AG04449 (cell line): ENCODE measurements around the gene NSUN3.

ENCODE experiments used
- CTCF ChIA-PET: fragments of 350-600 bp; formaldehyde crosslinking; extraction: SDS; loops from one replicate; lab custom pipeline; 2021; ENCODE audit warnings: antibody characterized with exemption; lab: Yijun Ruan, JAX
- POLR2A ChIA-PET: fragments of 400-600, 350-600 bp; formaldehyde crosslinking; extraction: SDS; loops from one replicate; lab custom pipeline; 2020; ENCODE audit warnings: antibody characterized with exemption, inconsistent platforms; lab: Yijun Ruan, JAX
- DNase-seq: peaks from one replicate; pipeline ENCODE4 v3.0.0-alpha.2; 2010; ENCODE audit warnings: low read depth, low spot score
- H3K4me3 ChIP-seq: 2 replicates; pipeline ENCODE4 v1.5.1; 2011; ENCODE audit warnings: low read depth, mild to moderate bottlenecking, control low read depth, low read length
- TF ChIP-seq, protein P1 (sequence below): IDR thresholded peaks from one replicate; pipeline ENCODE4 v1.5.1; 2011; ENCODE audit warnings: mild to moderate bottlenecking, moderate library complexity, low read length, control low read depth, inconsistent platforms; ENCODE audit not compliant: insufficient read depth; ENCODE audit errors: missing control alignments

NSUN3 gene

DNA sequence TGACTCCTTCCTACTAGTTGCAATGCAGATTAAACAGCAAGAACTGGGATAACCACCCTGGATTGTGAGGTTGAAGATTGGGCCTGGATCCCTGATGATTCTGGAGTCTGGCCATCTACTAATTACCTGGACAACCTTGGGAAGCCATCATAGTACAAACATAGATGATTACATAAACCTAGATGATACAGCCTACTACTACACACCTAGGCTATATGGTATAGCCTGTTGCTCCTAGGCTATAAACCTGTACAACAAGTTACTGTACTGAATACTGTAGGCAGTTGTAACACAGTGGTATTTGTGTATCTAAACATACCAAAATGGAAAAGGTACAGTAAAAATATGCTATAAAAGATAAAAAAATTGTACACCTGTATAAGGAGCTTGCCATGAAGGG, 48.0 kb downstream of the NSUN3 start:
- TF ChIP-seq, protein P1, sequence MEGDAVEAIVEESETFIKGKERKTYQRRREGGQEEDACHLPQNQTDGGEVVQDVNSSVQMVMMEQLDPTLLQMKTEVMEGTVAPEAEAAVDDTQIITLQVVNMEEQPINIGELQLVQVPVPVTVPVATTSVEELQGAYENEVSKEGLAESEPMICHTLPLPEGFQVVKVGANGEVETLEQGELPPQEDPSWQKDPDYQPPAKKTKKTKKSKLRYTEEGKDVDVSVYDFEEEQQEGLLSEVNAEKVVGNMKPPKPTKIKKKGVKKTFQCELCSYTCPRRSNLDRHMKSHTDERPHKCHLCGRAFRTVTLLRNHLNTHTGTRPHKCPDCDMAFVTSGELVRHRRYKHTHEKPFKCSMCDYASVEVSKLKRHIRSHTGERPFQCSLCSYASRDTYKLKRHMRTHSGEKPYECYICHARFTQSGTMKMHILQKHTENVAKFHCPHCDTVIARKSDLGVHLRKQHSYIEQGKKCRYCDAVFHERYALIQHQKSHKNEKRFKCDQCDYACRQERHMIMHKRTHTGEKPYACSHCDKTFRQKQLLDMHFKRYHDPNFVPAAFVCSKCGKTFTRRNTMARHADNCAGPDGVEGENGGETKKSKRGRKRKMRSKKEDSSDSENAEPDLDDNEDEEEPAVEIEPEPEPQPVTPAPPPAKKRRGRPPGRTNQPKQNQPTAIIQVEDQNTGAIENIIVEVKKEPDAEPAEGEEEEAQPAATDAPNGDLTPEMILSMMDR = no peak
- no peak for DNase-seq
- CTCF ChIA-PET = interaction anchor here (1.0 kb wide), 1 partner anchor 9 kb away, joined by 3 read pairs; no protein-coding TSS in a partner anchor
- POLR2A ChIA-PET = no interaction called here
- no peak overlapping the region for H3K4me3 ChIP-seq

DNA sequence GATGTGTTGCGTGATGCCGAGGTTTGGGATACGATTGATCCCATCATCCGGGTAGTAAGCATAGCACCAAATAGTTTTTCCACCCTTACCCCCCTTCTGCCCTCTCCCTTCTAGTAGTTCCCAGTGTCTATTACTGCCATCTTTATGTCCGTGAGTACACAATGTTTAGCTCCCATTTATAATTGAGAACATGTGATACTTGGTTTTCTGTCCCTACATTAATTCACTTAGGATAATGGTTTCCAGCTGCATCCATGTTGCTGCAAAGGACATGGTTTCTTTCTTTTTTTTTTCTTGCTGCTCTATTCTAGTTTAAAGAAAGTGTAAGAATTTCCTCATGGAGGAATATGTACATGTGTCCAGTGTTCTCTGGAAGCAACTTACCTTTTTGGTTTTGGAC, 51.8 kb downstream of the NSUN3 start:
- H3K4me3 ChIP-seq = no peak overlapping the region
- no peak for DNase-seq
- POLR2A ChIA-PET = interaction anchor here (0.7 kb wide), 1 partner anchor 142 kb away, joined by 3 read pairs; no protein-coding TSS in a partner anchor
- CTCF ChIA-PET = interaction anchor here (0.7 to 4.2 kb wide), 6 partner anchors 12 to 172 kb away, joined by 3 to 18 read pairs (median 3); no protein-coding TSS in a partner anchor
- TF ChIP-seq, protein P1 = no peak

DNA sequence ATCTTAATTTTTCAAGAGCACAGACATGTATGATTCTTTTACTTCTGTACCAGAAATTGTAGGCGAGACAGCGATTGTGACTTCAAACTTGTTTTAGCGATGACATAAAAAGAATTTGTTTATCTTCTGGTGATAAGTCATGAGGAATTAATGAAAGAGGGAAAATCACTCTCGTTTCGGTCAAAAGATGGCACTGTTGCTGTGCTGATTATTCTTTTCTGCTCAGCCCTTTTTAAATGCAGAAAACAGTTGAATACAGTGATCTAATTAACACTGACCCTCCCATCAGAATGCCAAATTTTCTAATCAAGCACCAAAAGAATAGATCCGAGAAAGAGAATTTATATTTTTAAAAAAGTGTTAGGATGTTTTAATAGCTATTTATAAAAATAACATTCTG, 52.6 kb downstream of the NSUN3 start:
- CTCF ChIA-PET = interaction anchor here (0.9 to 4.2 kb wide), 5 partner anchors 13 to 171 kb away, joined by 3 to 18 read pairs (median 6); no protein-coding TSS in a partner anchor
- no peak overlapping the region for H3K4me3 ChIP-seq
- DNase-seq = no peak
- POLR2A ChIA-PET = no interaction called here
- TF ChIP-seq, protein P1 = no peak

DNA sequence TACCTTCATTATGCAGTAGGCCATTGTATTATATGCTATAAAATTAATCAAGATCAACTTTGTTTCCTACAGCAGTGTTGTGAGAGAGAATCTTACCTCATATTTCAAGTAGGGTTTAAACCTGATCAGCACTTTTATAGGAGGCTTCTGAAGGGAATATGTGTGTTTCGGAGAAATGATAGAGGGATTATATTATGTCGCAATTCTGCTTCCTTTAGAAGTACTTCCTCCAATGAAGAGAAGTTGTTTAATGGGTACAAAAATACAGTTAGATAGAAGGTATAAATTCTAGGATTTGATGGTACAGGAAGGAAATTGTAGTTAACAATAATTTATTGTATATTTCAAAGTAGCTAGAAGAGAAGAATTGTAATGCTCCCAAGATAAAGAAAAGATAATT, 54.9 kb downstream of the NSUN3 start:
- no peak overlapping the region for H3K4me3 ChIP-seq
- DNase-seq = no peak
- TF ChIP-seq, protein P1 = no peak
- POLR2A ChIA-PET = no interaction called here
- CTCF ChIA-PET = interaction anchor here (1.4 to 4.2 kb wide), 2 partner anchors 131 to 169 kb away, joined by 3 to 18 read pairs; no protein-coding TSS in a partner anchor

DNA sequence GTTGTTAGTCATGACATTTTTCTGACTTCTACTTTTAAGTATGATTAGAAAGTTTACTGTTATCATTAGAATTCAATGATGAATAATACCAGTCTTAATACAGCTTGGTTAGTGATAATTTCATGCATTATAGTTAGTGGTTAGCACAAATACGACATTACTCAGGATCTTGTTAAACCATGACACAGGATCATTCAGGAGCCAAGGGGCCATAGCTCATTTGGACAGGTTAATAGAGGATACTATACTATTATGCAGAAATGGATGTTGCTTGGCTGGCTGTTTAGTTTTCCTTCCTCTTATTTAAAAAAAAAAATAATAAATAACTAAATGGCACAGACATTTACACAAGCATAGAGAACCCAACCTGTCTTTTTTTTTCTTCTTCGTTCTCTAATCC, 55.5 kb downstream of the NSUN3 start:
- POLR2A ChIA-PET = no interaction called here
- CTCF ChIA-PET = interaction anchor here (1.4 to 4.2 kb wide), 2 partner anchors 131 to 168 kb away, joined by 3 to 18 read pairs; no protein-coding TSS in a partner anchor
- no peak for DNase-seq
- TF ChIP-seq, protein P1 = no peak
- H3K4me3 ChIP-seq = no peak overlapping the region

DNA sequence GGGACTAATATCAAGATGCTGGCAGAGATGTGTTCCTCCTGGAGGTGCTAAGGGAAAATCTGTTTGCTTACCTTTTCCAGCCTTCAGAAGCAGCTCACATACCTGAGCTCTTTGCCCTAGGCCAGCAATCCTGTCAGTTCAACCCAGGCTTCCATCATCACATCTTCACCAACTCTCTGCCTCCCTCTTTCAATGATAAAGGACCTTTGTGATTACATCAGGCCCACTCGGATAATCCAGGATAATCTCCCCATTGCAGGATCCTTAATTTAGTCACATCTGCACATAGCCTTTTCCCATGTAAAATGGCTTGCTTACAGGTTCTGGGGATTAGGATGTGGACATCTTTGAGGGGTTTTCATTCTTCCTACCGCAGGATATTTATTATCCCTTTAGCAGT, 58.3 kb downstream of the NSUN3 start:
- H3K4me3 ChIP-seq = no peak overlapping the region
- CTCF ChIA-PET = no interaction called here
- no peak for DNase-seq
- POLR2A ChIA-PET = no interaction called here
- TF ChIP-seq, protein P1 = no peak
